ENCODE results near the gene BZW2.

The BZW2 gene

DNA sequence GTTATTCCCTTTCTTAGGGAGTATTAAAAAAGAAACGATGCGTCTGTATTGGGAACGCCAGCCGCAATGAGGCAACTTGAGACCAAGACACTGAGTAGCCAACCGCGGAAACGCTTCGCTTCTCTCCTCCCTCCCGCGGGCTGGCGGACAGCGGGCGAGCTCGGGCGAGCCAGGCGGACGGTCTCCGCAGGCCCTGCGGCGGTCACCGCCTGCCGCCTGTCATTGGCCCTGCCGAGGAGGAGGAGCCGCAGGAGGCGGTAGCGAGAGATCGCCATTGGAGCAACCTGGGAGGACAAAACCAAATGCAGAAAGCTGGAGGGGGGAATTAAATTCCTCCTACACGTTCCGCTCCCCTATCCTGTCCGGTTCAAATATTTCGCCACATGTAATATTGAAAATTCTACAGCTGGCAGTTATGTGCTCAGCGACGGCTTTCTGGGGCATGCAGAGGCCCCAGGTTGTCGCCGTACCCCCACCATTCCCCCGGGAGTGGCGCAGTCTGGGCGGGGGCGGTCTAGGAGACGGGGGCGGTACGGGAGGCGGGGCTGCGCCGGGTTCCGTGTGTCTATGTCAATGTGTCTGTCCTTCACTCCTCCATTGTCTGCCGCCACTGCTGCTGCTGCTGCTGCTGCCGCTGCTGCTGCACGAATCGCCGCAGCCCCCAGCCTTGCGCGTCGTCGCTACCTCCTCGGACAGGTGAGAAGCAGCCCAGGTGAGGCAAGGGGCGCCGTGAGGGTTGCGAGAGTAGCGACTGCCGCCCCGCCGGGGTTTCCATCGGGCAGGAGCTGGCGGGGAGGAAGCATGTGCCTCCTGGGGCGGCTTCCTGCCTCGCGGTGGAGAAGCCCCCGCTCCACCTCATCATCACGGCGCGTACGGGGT is at the start of gene BZW2, which contains the start of gene ANKMY2:
TSS of gene BZW2 (plus strand) at position 589 of the 879 bp plus-strand sequence. CDS start 19,263 bp downstream, outside the sequence.
TSS of gene ANKMY2 (minus strand) at position 162 of the 879 bp plus-strand sequence. CDS start 181 bp downstream, outside the sequence.
- peak; percentile 95 for DNase-seq (ENCODE audit: low spot score)

DNA sequence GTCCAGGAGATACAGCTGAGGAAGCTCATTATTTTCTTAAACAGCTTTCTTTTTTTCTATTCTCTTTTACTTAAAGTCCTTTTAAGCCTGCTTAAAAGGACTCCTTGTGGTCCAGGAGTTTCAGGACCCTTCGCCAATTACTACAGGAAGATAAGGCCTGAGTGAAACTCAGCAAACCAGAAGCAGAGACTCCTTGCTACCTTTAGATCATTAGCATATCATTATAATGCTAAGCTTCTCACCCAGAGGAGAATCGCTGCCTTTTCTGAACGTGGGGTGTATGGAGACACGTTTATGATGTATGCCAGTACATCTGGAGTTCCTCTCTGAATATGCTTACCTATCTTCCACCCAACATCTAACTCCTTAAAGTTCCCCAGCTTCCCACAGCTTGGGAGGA is 48.0 kb upstream of the BZW2 start:
- DNase-seq (ENCODE audit: low spot score): no peak

DNA sequence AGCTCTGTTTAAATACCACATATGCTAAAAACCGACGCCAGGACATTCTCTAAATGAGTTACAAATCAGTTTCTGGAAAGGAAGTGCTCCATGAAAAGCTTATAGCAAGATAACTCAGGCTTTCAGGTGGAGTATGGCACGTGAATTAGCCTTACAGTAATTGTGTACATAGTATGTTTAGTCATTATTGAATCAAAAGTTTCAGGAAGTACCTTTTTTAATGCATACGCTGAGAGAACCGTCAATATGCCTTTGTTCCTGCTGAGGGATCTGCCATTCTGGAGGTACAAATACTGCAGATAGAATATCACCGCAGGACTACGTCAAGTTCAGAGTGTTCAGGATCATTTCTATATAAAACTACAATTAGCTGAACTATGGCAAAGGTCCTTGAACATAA is 46.1 kb upstream of the BZW2 start:
- DNase-seq (ENCODE audit: low spot score): no peak

DNA sequence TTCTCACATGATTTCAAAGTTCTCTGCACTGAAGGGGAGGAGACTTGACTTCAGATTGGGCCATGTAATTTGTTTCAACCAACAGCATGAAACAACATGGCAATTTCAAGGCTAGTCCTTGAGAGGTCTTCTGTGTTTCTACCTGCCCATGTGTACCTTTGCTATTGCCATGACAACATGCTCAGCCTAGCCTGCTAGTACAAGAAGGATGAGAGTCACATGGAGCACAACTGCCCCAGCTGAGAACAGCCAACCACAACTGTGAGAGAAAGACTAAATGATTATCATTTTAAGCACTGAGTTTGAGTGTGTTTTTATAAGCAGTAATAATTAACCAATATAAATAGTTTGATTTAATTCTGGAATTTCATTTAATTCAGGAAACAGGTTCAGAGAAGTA is 42.3 kb upstream of the BZW2 start:
- no peak for DNase-seq (ENCODE audit: low spot score)

DNA sequence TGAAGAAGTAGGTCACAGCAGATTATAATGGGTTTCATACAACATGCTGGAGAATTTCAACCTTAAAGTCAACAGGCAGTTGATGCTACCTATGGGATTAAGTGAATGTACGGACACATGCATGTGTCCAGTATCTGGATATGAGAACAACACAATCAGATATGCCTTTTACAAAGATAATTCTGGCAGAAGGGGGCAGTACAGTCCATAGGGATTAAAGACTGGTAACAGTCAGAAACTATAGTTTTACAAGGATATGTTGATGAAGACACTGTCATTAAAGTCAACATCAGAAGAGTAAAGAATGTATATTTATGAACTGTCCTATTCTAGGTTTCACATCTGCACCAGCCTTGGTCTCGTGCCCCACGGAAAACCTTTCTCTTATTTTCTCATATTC is 41.9 kb upstream of the BZW2 start:
- DNase-seq (ENCODE audit: low spot score): peak; percentile 12

DNA sequence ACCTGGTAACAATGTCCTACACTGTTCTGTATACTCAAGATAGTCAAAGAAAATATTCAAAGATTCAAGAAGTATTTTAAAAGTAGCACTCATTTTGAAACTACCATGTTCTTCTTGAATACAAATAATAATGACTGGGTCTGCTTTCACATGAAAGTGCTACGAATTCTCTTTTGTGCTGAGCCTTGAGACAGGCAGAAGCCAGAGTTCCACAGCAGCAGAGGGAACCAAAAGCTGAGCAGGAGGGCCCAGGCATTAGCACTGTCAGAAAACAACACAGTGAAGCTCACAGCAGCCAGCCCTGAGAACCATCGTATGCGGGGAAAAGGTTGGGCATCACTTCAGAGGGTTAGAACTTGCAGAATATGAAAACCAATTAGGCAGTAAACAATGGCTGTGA is 39.3 kb upstream of the BZW2 start:
- DNase-seq (ENCODE audit: low spot score): no peak

DNA sequence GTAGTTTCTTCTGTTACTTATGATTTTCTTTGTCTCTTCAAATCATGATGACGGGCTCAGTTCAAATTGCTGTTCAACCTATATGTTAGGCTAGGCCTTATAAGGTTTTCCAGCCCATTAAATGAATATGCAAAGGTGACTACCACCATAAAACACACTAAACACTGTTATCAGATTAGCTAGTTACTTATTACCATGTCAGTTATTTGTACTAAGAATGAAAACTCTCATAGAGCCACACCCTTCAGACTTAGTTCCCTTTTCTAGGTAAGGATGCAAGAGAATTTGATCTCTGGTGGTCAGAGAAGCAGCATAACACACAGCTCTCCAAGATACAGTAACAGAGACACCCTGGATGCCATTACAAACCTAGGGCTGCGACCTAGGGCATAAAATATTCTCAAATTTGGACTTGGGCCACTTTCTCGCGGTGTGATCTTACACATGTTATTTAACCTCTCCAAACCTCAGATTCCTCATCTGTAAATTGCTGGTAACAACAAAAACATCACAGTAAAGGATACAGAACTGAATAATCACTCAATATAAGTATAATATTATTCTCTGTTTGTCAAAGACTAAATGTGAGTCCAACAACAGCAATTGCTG is 36.0 kb upstream of the BZW2 start:
- no peak for DNase-seq (ENCODE audit: low spot score)

DNA sequence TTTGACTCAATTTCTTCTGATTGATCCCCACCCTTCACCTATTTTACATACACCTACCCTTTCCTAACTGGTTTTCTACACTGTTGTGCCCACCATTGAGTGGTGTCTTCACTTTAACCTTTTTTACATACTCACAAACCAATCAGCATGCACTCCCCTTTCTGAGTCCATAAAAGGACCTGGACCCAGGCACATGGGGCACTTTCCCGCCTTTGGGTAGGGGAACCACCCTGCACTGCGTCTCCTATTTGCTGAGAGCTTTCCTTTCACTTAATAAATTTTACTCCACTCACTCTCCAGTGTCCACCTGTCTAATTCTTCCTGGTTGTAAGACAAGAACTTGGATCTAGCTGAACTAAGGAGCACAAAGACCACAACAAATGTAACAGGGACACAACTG is 34.3 kb upstream of the BZW2 start:
- no peak for DNase-seq (ENCODE audit: low spot score)

DNA sequence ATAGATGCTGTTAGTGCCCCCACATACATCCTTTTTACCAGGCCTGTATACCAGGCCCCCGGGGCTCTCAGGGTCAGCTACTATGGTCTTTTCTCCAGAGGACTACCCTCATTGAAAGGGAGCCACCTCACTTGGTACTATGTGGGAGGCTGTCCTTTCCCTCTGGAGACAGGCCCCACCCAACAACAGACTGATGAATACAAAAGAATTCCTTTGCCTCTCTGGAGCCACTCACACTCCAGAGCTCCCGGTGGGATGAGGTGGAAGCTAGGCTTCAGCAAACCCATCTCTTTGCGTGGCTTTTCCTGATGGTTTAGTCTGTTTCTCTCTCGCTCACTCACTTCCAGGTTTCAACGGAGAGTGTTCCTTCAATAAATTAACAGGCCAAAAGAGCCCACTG is 30.8 kb upstream of the BZW2 start:
- DNase-seq (ENCODE audit: low spot score): no peak

DNA sequence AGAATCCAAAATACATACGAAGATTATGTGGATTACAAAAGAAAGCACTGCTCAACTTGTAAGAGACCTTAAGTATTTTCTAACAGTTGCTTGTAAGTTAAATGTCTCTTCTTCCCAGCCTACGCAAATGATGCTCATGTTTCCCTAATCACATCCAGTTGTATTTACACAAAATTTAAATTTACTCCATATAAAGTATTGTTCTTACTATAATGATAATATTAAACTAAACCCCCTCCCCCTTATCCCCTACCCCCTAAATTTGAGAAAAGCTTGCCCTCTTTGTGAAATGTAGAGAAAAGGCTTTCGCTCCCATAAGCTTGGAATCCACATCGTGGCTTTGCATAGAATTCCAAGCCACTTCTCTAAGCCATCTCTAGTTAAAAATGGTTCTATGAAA is 29.9 kb upstream of the BZW2 start:
- DNase-seq (ENCODE audit: low spot score): no peak

DNA sequence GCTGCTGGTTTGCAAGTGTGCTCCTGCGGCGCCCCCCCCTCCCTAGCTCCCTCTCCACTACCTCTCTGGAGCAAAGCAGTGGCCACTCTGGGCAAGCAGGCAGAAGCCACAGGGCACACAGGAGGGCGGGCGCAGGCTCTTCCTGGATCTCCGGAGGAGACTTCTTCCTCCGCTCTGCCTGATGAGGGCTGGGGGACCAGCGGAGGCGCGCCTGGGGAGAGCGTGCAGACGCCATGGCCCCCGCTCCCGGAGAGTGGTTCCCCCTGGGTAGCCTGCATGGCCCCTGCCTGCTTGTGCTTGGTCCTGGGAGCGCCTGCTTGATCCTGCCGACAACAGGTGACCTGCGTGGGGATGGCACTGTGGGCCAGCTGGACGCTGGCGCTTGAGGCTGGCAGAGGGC is 29.4 kb upstream of the BZW2 start:
- no peak for DNase-seq (ENCODE audit: low spot score)

DNA sequence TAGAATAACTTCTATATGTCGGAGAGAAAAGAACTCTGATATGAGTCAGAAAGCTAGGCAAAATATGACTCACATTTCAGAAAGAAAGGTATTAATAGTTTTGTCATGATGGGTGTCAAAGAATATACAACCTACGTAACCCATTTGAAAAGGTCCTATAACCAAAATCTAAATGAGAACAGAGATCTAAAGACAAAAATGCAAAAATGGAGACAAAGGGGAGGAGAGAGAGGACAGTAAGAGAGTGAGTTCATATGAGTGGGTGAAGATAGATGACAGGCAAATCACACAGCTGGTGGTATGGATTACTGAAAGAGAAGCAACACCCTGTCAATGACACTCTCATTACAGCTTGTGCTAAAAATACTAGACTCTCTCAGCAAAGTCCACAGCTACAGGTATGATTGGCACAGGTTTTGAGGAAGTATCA is 26.0 kb upstream of the BZW2 start:
- no peak for DNase-seq (ENCODE audit: low spot score)

DNA sequence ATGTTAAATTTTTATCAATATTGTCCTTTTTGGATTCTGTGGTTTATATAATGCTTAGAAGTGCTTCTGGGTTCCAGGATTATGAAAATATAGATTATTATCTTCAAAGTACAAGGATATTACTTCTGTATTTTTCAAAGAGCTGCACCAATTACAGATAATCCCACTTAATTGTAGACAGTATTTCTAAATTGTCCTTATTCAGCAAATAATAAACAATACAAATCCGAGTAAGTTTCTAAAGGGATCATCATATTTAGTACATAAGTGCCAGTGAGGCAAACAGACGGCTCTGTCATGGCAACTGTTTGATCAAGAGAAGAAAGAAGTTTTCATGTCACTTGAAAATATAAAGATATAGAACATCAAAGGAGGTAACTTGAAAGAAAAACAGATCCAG is 19.6 kb upstream of the BZW2 start:
- no peak for DNase-seq (ENCODE audit: low spot score)

DNA sequence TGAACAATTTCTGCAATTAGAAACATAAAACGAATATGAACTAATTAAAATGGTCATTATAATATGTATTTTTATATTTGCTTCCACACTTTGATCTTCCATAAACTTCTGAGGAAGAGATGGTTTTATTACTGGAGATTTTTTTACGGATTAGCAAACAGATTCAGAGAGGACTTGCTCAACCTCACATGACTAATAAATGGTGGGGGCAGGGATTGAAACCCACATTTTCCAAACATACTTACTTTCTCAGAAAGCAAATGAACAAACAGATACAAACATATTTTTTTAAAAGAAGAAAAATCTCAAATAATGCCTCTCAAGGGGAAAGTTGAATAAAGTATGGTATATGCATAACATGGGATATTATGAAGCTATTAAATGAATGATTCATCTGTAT is 18.7 kb upstream of the BZW2 start:
- no peak for DNase-seq (ENCODE audit: low spot score)

DNA sequence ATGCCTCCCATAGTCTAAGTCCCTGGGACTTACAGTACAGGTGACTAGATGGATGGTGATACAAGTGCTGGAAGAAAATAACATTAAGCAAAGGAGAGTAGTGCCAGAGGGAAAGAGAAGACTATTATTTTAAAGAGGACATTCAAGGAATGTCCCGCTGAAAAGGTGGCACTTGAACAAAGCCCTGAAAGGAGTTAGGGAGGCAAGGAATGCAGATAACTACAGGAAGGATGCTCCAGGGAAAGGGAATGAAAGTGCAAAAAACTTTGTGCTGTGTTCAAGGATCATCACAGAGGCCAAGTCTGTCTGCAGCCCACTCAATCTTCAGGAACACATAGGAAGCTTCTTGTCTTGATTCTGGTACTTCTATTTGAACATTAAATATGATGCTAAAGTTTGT is 15.3 kb upstream of the BZW2 start:
- DNase-seq (ENCODE audit: low spot score): no peak

DNA sequence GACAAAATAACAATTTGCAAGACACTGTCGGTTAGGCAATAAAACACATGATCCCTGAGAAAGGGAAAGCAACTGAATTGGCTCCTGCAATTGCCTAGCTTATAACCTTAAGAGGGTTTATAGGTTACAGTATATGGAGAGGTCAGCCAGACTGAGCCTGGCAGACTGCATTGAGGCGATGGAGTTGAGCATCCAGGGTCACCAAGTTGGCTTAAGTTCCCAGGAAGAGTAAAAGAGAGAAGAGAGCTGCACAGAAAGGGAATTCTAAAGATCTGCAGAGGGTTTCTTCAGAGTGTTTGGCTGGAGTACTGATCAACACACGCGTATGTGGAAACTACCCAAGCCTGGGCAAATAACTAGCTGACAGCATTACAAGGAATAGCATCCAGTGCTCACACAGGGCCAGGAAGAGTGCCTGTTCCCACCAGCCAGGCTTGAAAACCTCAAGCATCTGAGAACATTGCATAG is 11.7 kb upstream of the BZW2 start:
- no peak for DNase-seq (ENCODE audit: low spot score)

DNA sequence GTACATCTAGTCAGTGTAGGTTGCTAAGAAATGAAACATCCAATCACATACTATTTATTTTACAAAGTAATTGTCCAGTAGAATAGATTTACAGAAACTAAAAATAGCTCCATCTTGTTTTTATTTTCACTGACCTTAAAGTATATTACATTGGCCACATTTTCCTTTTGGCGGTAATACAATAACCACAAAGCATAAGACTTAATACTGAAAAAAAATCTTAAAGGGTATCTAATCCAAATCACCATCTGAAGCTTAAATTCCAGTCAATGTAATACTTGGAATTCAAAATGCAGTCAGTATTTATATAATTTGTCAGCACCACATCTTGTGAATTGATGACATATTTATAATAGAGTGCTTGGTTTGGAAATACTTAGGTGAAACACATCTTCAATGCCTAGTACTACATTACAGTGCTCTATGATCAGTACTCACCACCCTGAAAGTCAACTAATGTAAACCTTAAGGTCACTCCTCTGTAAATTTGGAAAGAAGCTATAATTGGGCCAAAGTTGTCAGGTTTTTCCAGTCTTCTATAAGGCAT is 9.4 kb upstream of the BZW2 start:
- DNase-seq (ENCODE audit: low spot score): no peak

DNA sequence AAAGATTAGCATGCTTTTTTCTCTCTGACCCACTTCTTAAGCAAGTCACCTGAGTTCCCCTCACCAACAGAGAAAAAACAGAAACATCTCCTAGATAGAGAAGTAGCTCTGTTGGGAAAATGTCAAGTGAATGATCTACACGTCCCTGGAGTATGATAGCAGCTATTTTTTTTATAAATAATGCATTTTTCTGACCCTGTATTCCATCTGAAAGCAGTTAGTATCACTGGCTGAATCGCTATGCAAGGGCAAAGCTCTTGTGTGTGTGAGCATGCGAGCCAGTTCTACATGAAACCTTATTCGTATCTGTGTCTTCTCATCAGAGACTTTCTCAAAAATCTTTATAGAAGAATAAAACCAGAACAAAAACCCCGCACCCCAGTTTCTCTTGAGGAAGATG is 8.6 kb upstream of the BZW2 start:
- peak; percentile 36 for DNase-seq (ENCODE audit: low spot score)

DNA sequence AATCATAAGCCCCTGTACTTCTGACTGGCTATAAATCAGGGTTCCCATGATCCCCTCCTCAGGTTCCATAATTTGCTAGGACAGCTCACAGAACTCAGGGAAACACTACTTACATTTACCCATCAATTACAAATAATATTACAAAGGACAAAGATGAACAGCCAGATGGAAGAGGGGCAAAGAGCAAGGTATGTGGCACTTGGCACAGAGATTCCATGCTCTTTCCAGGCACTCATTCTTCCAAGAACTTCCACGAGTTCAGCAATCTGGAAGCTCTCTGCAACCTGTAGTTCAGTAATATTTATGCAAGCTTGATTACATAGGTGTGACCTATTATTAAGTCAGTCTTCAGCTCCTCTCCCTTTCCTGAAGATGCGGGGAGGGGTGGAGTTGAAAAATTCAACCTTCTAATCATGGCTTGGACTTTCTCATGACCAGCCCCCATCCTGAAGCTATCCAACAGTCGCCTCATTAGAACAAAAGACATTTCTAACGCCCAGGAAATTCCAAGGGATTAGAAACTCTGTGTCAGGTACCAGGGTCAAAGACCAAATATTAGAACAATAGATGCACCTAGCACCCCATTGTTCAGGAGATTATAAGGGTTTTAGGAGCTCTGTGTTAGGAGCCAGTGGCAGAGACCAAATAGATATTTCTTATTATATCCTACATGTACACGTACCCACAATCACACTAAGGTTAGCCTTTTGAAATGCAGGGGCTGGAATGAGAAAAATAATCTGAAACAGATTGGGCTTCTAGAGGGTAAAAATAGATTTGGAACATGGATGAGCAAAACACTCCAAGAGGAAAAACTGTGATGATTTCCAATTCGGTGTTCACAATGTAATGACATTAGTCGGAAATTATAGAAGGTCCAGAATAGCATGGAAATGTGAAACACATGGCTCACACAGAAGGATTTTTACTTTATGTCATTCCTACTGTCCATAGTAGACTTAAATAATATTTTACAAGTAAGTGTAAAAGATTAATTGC is 7.4 kb upstream of the BZW2 start:
- peak; percentile 54 for DNase-seq (ENCODE audit: low spot score)

DNA sequence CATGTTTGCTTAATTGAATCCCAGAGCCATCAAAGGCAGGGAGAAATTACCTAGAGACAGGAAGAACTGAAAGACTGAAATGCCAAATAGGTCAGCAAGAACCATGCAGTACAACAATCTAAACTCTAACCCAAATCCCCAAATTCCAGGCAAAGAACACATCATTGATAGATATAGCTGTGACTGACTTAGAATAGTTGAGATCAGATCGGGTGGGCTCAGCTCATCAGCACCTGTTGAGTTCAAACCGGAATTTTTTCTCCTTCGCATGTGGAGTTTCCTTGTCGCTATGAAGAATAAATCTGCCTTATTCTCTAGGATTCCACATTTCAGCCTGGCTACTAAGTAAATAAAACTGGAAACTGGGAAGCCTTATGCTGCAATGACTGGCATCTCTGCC is 1.8 kb upstream of the BZW2 start:
- DNase-seq (ENCODE audit: low spot score): no peak

DNA sequence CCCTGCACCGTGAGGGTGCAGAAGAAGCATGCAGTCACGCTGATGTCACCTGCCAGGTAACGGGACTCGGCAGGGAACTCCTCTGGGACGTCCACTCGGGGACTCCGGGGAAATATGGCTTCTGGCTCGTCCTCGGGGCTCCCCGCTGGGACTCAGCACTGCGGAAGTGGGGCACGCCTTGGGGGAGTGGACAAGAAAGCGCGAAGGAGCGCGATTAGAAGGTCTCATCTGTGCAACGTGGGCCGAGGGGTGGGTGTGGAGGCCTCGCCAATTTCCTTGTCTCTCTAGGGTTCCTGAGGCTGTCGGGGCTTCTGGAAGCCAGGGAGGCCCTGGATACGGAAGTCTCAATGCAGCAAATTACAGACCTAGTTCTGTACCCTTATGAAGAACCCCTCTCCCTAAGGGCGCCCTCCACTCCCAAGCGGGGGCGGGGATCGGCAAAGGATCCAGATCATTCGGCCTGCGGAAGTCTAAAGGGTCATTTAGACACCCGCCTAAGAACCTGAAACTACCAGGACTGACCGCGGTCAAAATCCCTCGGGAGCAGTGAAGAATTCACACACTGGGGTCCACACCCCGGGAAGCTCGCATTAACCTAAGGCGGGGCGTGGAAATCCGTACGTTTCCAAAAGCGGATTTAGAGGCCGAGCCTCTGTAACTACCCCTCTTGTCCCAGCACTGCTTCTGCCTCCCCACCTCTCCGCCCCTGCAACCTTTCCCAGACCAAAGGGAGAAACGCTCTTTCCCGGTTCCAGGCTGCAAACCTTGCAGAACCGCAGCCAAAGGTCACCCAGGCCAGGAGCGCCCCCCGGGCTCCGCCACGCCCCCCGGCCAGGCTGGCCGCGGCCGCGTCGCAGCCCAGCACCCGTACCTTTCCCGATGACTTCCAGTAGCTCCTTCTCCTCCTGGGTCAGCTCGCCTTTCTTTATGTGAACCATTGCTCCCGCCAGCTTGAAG is 1.1 kb upstream of the BZW2 start:
- peak; percentile 22 for DNase-seq (ENCODE audit: low spot score)
